MM.1S (cell line): Measurements from ENCODE around the gene USP44.
"Not testable (repeated sequence)": the region's sequence is repeated elsewhere in the genome, so short reads cannot be mapped to it uniquely, and the experiment has no call there.

Source experiments
- CTCF ChIP-seq: fragments of 300-600 bp; sonication (generic); IDR thresholded peaks from 2 replicates; pipeline ENCODE4 v1.5.1; 2016; ENCODE audit warnings: antibody characterized with exemption, low read length, mixed read lengths
- EZH2 ChIP-seq: fragments of 300-600 bp; sonication (generic); optimal IDR thresholded peaks from 2 replicates; pipeline ENCODE3; 2017; ENCODE audit warnings: low read depth, mild to moderate bottlenecking, antibody characterized with exemption, low read length, mixed read lengths

GRCh38 chr12:95482564-95482963 is 68.7 kb downstream of the USP44 start:
- not testable (repeated sequence) for TF ChIP-seq CTCF, EZH2
